NB4 (cell line): ENCODE measurements around the gene HPCAL1.

Experiments
- CTCF ChIP-seq: IDR thresholded peaks from one replicate; pipeline ENCODE4 v1.5.1; 2012; ENCODE audit warnings: low read depth, low read length
- MAX ChIP-seq: IDR thresholded peaks from 2 replicates; pipeline ENCODE4 v1.6.1; 2011; ENCODE audit warnings: low read depth, low read length

DNA sequence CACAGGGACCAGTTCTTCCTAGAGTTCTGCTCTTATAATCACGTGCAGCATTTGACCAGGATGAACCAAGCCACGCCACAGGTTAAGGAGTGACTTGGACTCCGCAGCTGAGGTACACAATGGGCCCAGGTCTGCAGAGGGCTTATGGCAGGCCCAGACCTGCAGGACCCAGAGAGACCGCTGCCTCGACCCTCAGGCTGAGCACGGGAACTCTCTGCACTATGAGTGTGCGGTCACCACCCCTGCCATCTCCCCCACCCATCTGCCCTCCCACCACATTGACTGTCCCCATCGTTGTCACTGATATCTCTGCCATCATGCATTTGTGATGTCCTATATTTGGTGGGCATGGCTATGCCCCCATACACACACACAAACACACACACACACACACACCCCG is 45.7 kb upstream of the HPCAL1 start:
- no peak for TF ChIP-seq CTCF
- TF ChIP-seq MAX, result no peak
